GM21737 (cell line): Measurements from ENCODE around the gene KIAA1671.

Experiments
- ATAC-seq: cut with Tn5 transposase; IDR thresholded peaks from one replicate; pipeline ENCODE4 v1.9.1; 2021; ENCODE audit warnings: mild to moderate bottlenecking, moderate library complexity; ENCODE audit not compliant: unreplicated experiment

Gene KIAA1671

DNA sequence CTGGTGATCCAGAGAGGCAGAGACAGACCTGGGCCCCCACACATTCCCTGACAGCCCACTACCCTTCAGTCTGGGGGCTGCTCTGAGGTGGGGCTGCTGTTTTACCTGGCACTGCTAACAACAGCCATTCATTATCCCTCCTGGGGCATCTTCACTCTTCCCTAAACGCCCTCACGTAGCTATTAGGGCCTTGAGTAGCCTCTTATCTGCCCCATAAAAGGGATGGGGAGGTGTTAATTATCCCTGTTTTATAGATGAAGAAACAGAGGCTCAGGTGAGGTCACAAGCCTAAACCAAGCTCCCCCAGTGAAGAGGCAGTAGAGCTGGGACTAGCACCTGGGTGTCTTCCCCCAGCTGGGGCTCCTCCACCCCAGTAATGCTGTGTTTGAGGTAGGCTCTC lies 79.5 kb downstream of the KIAA1671 start:
- no peak for ATAC-seq

DNA sequence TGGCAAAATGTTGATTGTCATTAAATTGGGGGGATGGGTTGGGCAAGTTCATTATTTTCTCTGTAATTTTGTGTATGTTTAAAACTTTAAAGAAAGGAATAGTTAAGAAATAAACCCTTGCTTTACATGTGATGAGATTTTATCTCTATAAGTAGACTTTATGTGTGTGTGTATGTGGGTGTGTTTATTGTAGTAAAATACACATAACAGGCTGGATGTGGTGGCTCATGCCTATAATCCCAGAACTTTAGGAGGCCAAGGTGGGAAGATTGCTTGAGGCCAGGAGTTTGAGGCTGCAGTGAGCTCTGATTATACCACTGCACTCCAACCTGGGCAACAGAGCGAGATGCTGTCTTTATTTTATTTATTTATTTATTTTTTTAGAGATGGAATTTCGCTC lies 83.2 kb downstream of the KIAA1671 start:
- no peak for ATAC-seq

DNA sequence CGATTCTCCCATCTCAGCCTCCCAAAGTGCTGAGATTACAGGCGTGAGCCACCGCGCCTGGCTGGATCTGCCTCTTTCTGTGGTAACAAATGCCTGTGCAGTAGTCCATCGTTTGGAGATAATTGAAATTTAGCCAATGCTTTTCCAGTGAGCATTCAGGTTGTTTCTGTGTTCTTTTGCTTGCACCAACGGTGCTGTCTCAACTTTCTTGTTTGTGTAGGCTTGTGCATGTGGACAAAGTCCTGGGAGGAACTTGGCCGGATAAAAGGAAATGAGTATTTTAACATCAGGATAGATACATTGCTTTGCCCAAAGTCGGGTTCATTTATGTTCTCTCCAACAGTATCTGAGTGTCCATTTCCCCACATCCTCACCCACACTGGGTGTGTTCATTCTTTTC lies 85.7 kb downstream of the KIAA1671 start:
- ATAC-seq: no peak

DNA sequence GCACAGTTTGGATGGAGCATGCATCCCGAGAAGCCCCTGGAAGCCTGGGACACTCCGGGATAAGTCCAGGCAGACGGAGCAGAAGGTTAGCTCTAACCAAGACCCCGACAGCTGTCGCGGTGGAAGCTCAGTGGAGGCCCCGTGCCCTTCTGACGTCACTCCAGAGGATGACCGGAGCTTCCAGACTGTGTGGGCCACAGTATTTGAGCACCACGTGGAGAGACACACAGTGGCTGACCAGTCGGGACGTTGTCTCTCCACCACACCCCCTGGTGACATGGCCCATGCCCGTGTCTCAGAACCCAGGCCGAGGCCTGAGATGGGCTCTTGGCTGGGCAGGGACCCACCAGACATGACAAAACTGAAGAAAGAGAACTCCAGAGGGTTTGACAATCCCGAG lies 86.3 kb downstream of the KIAA1671 start:
- ATAC-seq: no peak

DNA sequence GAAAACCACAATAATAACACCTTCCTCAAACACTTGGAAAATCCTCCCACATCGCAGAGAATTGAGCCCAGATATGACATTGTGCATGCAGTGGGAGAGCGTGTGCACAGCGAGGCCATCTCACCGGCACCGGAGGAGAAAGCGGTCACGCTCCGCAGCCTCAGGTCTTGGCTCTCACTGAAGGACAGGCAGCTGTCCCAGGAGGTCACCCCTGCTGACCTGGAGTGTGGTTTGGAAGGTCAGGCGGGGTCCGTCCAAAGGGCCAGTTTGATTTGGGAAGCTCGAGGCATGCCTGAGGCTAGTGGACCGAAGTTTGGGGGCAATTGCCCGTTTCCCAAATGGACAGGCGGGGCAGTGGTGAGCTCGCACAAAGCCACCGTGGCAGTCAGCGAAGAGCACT lies 86.7 kb downstream of the KIAA1671 start:
- no peak for ATAC-seq

DNA sequence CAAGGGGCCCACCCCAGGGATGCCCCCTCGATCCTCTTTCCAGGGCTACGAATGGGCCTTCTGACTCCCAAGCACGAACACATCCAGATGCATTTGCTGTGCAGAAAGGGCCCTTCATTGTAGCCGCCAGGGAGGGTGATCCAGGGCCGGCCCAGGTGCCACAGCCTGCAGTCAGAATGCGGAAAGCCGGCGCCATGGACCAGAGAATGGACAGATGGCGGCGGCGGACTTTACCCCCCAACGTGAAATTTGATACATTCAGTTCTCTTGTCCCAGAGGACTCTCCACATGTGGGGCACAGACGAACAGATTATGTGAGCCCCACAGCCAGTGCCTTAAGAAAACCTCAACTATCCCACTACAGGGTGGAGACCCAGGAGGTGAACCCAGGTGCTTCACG lies 87.2 kb downstream of the KIAA1671 start:
- no peak for ATAC-seq

DNA sequence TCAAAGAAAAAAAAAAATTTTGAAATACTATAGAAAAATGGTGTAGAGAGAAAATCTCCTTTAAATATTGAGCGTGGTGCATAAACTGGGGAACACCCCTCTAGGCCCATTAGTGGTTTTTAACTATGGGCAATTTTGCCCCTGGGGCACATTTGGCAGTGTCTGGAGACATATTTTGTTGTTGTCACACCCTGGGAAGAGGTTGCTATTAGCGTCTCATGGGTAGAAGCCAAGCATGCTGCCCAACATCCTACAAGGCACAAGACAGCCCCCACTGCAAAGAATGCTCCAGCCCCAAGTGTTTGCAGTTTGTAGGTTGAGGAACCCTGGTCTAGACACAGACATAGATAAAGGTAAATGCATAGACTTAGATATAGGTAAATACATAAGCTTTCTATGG lies 92.6 kb downstream of the KIAA1671 start:
- no peak for ATAC-seq

DNA sequence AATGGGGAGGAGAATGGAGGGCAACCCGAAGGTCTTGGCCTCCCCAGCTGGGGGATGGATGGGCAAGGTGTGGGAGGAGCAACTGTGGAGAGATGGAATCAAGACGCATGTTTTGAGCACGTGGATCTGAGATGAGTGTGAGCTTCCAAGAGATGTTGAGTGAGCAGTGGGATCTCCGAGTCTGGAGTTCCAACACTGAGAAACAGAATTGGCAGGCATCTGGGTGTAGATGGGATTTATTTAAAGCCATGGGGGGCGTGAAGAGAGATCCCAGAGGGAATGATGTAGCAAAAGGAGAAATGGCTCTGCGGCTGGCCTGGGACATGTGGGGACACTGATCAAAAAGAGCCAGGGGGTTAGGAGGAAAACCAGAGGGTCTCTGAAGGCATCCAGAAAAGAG lies 95.6 kb downstream of the KIAA1671 start:
- no peak for ATAC-seq

DNA sequence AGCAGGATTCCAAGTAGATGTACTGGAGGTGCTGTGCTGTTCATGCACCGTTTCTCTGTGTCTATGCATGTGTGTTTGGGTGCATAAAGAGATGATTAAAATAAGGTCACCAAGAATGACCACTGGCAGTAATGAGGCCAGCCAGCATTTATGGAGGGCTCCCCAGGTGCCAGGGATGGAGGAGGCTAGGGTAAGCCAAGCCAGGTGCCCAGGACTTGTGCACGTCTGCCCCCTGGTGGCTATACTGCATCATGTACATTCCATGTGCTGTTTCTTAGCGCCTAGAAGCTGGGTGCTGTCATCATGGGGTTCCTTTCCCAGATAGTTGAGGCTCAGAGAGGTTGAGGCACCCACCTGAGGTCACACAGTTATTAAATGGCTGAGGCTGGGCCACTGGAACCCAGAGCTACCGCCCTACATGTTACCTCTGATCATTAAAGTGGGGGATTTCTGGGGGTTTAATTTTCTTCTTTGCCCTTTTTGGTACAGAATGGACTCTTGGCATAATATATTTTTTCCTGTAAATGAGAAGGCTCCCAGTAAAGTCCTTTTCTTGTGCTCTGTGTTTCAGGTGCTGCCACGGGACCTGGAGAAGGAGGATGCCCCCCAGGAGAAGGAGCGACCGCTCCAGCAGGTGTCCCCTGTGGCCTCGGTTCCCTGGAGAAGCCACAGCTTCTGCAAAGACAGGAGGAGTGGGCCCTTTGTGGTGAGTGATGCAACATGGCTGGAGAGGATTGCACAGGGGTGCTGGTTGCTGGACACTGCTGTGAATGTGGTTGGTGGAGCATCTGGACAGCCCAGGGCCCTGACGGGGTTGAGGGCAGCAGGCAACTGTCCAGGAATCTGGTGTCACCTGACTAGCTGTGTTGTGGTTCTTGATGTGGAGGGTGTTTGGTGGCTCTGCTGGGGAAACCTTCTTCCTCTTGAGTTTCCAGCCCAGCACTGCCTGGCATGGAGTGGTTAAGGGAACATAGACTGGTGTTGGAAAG lies 96.4 kb downstream of the KIAA1671 start:
- no peak for ATAC-seq

DNA sequence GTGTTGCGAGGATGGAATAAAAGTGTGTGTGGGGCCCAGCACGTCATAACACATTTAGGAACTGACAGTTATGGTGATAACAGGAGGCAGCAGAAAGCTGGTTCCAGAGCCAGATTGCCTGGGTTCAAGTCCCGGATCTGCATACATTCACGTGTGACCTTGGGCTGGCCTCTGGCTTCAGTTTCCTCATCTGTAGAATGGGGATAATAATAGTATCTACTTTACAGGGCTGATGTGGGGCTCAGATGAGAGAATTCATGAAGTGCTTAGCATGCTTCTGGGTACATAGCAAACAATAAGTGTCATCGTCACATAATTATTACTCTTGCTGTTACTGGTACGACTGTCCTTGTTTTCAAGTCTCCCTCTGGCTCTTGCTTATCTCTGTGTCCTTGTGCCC lies 97.3 kb downstream of the KIAA1671 start:
- no peak for ATAC-seq

DNA sequence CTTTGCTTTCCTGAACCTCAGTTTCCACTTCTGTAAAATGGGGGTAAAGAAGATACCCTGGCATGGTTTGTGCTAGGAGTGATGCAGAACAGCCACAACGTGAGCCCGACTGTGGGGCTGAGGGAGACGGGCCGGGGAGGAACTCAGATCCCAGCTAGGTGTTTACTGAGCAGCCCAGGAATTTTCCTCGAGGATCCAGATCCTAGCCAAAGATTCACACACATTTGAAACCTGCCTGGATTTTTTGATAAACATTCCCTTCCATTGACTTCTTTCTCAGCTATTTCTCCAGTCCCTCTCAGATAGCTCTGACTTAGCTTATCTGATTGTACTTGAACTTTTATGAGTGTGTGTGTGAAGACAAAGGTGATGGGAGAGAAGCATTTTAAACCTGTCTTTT lies 98.0 kb downstream of the KIAA1671 start:
- no peak for ATAC-seq

DNA sequence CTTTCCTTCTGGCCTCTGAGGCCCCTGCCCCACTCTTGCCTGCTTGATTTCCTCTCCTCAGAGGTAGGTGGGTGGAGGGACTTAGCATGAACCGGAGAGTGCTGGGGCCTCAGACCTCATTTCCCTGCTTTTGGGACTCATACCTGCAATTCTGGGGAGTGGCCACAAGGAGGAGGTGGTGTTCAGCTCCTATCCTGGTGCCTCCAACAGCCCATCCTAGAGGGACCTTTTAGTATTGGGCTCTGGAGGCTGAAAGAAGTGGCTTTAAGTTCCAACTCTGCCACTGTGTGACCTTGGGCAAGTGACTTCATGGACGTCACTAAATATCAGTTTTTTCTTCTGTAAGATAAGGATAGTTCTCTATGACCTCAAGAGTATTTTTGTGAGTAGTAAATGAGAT lies 98.6 kb downstream of the KIAA1671 start:
- no peak for ATAC-seq

DNA sequence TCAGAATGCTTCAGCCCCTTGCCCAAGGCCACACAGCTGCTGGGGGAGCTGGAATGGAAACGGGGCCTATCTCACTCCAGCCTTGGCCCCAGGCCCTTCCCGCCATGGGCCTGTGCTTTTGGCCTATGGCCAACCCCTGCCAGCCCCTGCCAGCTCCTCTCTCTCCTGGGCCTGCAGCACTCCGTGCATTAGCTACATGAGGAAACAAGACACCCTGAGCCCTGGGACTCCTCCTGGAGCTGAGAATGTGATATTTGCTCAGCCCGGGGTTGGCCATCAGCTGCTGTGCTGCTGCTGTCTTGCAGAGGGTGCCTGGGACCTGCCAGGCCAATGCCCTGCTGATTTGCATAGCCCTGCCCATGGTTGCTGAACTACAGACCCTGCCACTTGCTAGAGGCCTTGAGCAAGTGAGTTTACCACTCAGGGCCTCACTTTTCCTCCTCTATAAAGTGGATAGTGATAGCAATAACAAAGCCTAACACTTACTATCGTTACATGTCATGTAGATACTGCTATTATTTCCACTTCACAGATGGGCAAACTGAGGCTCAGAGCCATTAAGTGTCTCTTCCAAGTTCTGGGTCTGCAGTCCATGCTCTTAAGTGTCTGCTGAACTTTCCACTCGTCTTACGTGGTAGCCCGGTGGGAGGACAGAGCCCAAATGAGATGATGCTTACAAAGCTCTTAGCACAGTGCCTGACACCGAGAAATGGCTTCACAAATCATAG lies 99.6 kb downstream of the KIAA1671 start:
- no peak for ATAC-seq

DNA sequence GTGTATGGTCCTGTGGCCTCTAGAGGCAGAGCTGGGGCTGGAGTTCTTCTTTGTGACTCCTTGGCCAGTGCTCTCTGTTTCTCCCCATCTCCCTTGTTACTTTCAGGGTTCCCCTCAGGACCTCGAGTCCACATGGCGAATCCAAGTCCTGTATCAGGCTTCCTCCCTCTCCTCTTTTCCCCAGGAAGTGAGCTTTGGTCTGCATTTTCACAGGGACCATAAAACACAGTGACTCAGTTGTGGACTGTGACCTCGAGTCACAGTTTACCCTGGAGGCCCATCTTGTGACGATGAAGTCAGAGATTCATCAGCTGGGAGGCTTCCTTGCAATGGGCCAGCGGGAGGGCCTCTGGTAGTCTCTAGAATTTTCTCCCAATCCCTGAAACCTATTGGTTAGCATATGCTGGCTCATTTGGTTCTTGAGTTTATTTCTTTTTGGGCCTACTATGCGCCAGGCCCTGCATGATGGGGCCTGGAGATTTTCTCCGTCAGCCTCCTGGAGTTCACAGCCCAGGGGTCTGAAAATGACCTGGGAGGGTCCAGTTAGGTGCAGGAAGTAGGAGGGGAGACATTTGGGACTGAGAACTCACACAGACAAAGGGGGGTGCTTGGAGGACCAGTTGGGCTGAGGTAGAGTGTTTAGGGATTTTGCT lies 100.8 kb downstream of the KIAA1671 start:
- ATAC-seq: no peak

DNA sequence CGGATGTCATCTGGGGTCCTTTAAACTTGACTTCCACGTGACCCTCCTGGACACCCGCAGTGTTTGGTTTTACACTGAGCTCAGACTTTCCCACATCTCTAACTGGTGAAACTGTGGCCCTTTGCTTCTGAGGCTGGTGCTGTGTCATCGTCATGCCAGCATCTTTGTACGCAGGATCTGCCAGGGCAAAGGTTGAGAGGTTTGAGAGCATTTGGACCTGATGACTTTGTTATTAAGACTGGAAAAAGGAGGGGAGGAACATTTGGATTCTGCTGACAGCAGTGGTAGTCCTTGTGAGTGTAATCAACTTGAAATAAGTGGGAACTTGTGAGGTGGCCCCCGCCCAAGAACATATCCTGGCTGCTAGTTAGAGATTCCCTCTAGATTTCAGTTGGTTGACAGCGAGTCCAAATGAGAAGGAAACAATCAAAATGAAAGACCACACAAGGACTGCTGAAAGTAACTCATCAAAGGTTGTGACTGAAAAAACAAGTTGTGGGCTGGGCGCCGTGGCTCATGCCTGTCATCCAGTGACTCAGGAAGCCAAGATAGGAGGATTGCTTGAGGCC lies 102.5 kb downstream of the KIAA1671 start:
- no peak for ATAC-seq

DNA sequence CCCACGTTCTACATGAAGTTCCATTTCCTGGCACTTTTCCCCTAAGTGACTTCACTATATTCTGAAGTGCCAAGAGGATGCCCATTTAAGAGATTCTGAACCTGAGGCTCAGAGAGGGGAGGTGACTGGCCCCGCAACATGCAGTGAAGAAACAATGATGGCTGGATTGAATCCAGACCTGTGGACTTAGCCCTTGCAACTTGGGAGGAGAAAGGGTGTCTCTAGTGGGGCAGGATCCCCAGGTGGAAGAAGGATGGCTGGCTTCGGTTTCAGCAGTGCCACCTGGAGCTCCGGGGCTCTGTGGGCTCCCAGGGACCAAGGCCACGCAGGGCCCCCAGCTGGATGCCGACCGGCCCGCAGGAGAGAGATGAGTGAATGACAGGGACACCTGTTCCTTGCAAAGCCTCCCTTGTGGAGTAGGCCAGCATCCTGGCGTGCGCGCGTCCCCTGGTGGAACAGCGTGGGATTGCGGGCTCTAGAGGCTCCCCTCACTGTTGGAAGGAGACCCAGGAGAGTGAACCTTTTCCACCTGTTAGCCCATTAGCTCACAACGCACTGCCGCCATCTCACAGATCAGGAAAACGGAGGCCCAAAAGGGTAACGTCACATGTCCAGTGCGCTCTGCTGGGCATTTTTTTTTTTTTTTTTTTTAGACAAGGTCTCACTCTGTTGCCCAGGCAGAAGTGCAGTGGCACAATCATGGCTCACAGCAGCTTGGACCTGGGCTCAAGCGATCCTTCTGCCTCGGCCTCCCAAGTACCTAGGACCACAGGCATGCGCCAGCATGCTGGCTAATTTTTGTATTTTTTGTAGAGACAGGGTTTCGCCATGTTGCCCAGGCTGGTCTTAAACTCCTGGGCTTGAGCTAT lies 104.7 kb downstream of the KIAA1671 start:
- no peak for ATAC-seq

DNA sequence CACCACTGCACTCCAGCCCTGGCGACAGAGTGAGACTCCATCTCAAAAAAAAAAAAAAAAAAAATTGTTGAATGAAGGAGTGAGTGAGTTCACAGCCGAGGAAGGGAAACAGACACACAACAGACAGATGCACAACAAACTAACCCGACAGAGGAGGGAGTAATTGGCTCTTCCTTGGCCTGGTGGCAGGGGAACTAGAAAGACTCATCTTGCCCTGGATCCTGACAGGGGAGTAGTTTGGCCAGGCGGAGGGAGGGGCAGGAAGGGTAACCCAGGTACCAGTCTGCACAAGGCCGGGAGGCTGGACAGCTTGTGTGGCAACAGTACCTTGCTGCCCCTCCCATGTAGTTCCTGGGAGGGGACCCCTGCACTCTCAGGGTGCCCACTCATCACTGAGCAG lies 106.9 kb downstream of the KIAA1671 start:
- ATAC-seq: no peak

DNA sequence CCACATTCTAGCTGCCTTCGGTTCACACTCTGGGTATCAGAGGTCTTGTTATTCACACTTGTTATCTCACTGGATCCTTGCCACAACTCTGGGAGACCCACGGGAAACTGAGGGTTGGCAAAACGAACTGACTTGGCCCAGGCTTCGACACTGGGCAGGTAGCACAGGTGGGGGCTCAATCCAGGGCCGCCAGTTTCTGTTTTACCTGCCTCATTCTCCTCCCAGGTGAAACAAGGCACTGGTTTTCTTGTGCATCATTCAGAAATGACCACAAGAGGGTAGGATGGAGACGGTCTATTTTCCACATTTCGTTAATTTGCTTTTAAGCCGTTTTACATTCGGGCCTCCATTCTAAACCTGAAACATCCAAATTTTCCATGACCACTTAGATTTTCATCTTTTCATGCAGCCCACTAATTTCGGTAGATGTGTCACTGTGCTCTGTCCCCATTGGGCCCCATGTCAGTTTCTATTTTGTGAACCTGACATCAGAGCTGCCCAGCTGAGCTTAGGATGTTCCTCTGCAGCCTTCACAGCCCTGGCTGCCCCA lies 108.1 kb downstream of the KIAA1671 start:
- ATAC-seq: no peak

DNA sequence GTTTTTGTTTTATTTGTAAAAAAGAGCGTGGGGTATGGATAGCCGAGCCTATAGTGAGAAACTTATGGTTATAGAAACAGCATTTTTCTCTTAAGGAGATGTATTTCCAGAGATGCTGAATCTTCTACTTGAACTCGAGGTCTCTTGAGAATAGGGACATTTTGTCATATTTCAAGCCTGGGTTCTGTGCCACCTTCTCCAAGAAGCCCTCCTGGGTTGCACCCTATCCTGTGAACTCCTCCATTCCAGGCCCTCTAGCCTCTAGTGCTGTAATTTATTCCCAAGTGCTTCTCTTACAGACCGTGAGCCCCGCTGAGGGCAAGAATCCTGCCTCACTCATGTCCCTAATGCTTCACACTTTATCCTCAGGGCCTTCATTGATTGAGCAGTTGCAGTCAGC lies 108.6 kb downstream of the KIAA1671 start:
- ATAC-seq: no peak
